HepG2 (cell line): Measurements from ENCODE around the gene RAB40C. TPM values are rescaled to one million over a fixed set of nuclear protein-coding genes. Genes with fewer than 3 reads are reported as not detected.

Source experiments
- ARNT2 ChIP-seq: sonication (generic); formaldehyde crosslinking; IDR thresholded peaks from 2 replicates; pipeline ENCODE4 v1.8.0; 2022; ENCODE audit warnings: mild to moderate bottlenecking, low read depth, missing genetic modification reagents, moderate library complexity
- DNMT1 ChIP-seq: sonication (generic); formaldehyde crosslinking; IDR thresholded peaks from 2 replicates; pipeline ENCODE4 v1.5.1; 2020; ENCODE audit warnings: mild to moderate bottlenecking, missing genetic modification reagents
- DR1 ChIP-seq: sonication (generic); formaldehyde crosslinking; IDR thresholded peaks from 2 replicates; pipeline ENCODE4 v1.8.0; 2021; ENCODE audit warnings: mild to moderate bottlenecking, missing genetic modification reagents, inconsistent platforms
- GZF1 ChIP-seq: sonication (generic); formaldehyde crosslinking; IDR thresholded peaks from 2 replicates; pipeline ENCODE4 v1.5.1; 2020; ENCODE audit warnings: mild to moderate bottlenecking, missing genetic modification reagents
- HDAC6 ChIP-seq: fragments of 200-600 bp; sonication (generic); IDR thresholded peaks from 2 replicates; pipeline ENCODE4 v1.7.0; 2017; ENCODE audit warnings: mild to moderate bottlenecking, antibody characterized with exemption, low read length, low read depth
- HNRNPL ChIP-seq: fragments of 200-400 bp; formaldehyde crosslinking; IDR thresholded peaks from 2 replicates; pipeline ENCODE4 v1.6.1; 2017; ENCODE audit warnings: mild to moderate bottlenecking, low read depth, low read length
- MEIS1 ChIP-seq: sonication (generic); formaldehyde crosslinking; IDR thresholded peaks from 2 replicates; pipeline ENCODE4 v1.9.0; 2021; ENCODE audit warnings: mild to moderate bottlenecking, missing genetic modification reagents, moderate library complexity, borderline replicate concordance
- PRDM15 ChIP-seq: sonication (generic); formaldehyde crosslinking; IDR thresholded peaks from 2 replicates; pipeline ENCODE4 v1.4.0; 2020; ENCODE audit warnings: missing genetic modification reagents
- REL ChIP-seq: sonication (generic); formaldehyde crosslinking; conservative IDR thresholded peaks from 2 replicates; pipeline ENCODE4 v1.8.0; 2022; ENCODE audit warnings: mild to moderate bottlenecking, missing genetic modification reagents, moderate library complexity
- SAP130 ChIP-seq: IDR thresholded peaks from 2 replicates; pipeline ENCODE4 v1.6.1; 2016; ENCODE audit warnings: low read depth
- TIGD3 ChIP-seq: sonication (generic); formaldehyde crosslinking; IDR thresholded peaks from 2 replicates; pipeline ENCODE4 v1.5.1; 2020; ENCODE audit warnings: mild to moderate bottlenecking, missing genetic modification reagents, borderline replicate concordance
- U2AF1 ChIP-seq: fragments of 200-400 bp; formaldehyde crosslinking; optimal IDR thresholded peaks from 2 replicates; pipeline ENCODE3; 2017; ENCODE audit warnings: mild to moderate bottlenecking, low read depth, low read length
- ZBTB46 ChIP-seq: sonication (generic); formaldehyde crosslinking; IDR thresholded peaks from 2 replicates; pipeline ENCODE4 v1.4.0; 2020; ENCODE audit warnings: mild to moderate bottlenecking, missing genetic modification reagents, borderline replicate concordance
- ZC3H13 ChIP-seq: sonication (generic); formaldehyde crosslinking; IDR thresholded peaks from 2 replicates; pipeline ENCODE4 v1.8.1; 2023; ENCODE audit warnings: mild to moderate bottlenecking, missing genetic modification reagents, moderate library complexity
- ZFP82 ChIP-seq: sonication (generic); formaldehyde crosslinking; IDR thresholded peaks from 2 replicates; pipeline ENCODE4 v1.5.1; 2020; ENCODE audit warnings: mild to moderate bottlenecking, missing genetic modification reagents, borderline replicate concordance
- ZNF274 ChIP-seq: sonication (generic); formaldehyde crosslinking; IDR thresholded peaks from 2 replicates; pipeline ENCODE4 v1.5.1; 2020; ENCODE audit warnings: mild to moderate bottlenecking, missing genetic modification reagents
- ZNF317 ChIP-seq: sonication (generic); formaldehyde crosslinking; IDR thresholded peaks from 2 replicates; pipeline ENCODE4 v1.5.0; 2020; ENCODE audit warnings: mild to moderate bottlenecking, missing genetic modification reagents
- ZNF33B ChIP-seq: sonication (generic); formaldehyde crosslinking; IDR thresholded peaks from 2 replicates; pipeline ENCODE4 v1.5.1; 2020; ENCODE audit warnings: mild to moderate bottlenecking, missing genetic modification reagents
- ZNF350 ChIP-seq: sonication (generic); formaldehyde crosslinking; IDR thresholded peaks from 2 replicates; pipeline ENCODE4 v1.4.0; 2020; ENCODE audit warnings: mild to moderate bottlenecking, low read depth, missing genetic modification reagents, borderline replicate concordance
- ZNF451 ChIP-seq: sonication (generic); formaldehyde crosslinking; IDR thresholded peaks from 2 replicates; pipeline ENCODE4 v1.5.0; 2020; ENCODE audit warnings: mild to moderate bottlenecking, missing genetic modification reagents
- ZNF547 ChIP-seq: sonication (generic); formaldehyde crosslinking; IDR thresholded peaks from 2 replicates; pipeline ENCODE4 v1.5.1; 2020; ENCODE audit warnings: mild to moderate bottlenecking, missing genetic modification reagents
- ZNF782 ChIP-seq: sonication (generic); formaldehyde crosslinking; IDR thresholded peaks from 2 replicates; pipeline ENCODE4 v1.4.0; 2020; ENCODE audit warnings: missing genetic modification reagents, mild to moderate bottlenecking, borderline replicate concordance
- polyA plus RNA-seq, 8 experiments: library from polyadenylated mRNA; depleted of rRNA in 3 of 8; stranded (reverse) in 7 of 8; unstranded in 1 of 8; fragments of >200 nt; fragmentation: Illumina TruSeq in 4 of 8; extraction: Trizol in 4 of 8; gene quantifications; 2 replicates each; pipeline versions ENCODE4 v1.2.1 to v1.2.3, GENCODE V29; 2011 to 2016; ENCODE audit warnings: low read depth in 4 of 8, missing spikeins in 1 of 8, mixed read lengths in 1 of 8; ENCODE audit not compliant: insufficient read depth in 1 of 8
- total RNA-seq, 5 experiments: library from RNA; depleted of rRNA; stranded (reverse); fragments of >200 nt; fragmentation: Illumina TruSeq; extraction: Trizol; gene quantifications; 2 replicates each; pipeline ENCODE4 v1.2.3, GENCODE V29; 2016; ENCODE audit warnings: low read depth in 1 of 5

The RAB40C gene
- total and polyA plus RNA-seq, 2 of the 13 experiments (the other 11 are each of a cell fraction or from before 2014, with no cell fraction given), result 7.7 to 11.5 TPM

- TF ChIP-seq MEIS1 (CRISPR knock-in tag), result no peak
- TF ChIP-seq DNMT1 (CRISPR knock-in tag), result no peak
- no peak for TF ChIP-seq ZNF317 (CRISPR knock-in tag)
- no peak for TF ChIP-seq REL (CRISPR knock-in tag)
- TF ChIP-seq U2AF1, result peak; percentile 13
- TF ChIP-seq ZC3H13, result 0 out of 2 replicates have a peak, but pooled peaks have one; percentile 13
- TF ChIP-seq ZNF547 (CRISPR knock-in tag), result 0 out of 2 replicates have a peak, but pooled peaks have one; percentile 16
- TF ChIP-seq HNRNPL, result peak; percentile 71; the same call in 1 of the 2 replicates
- 0 out of 2 replicates have a peak, but pooled peaks have one; percentile 17 for TF ChIP-seq ZNF350 (CRISPR knock-in tag)
- no peak for TF ChIP-seq HDAC6
- TF ChIP-seq ARNT2 (CRISPR knock-in tag), result 0 out of 2 replicates have a peak, but pooled peaks have one; percentile 38
- peak; percentile 61; the same call in 1 of the 2 replicates for TF ChIP-seq SAP130
- TF ChIP-seq ZNF274 (CRISPR knock-in tag), result peak; percentile 22
- no peak for TF ChIP-seq DR1 (CRISPR knock-in tag)
- 0 out of 2 replicates have a peak, but pooled peaks have one; percentile 26 for TF ChIP-seq GZF1 (CRISPR knock-in tag)
- TF ChIP-seq PRDM15 (CRISPR knock-in tag), result peak; percentile 67; the same call in 1 of the 2 replicates
- no peak for TF ChIP-seq ZNF33B
- no peak for TF ChIP-seq ZNF451 (CRISPR knock-in tag)
- TF ChIP-seq ZBTB46 (CRISPR knock-in tag), result no peak
- no peak for TF ChIP-seq ZFP82
- TF ChIP-seq ZNF782, result no peak
- TF ChIP-seq TIGD3 (CRISPR knock-in tag), result peak; percentile 54; the same call in 1 of the 2 replicates
These were observed 39.4 kb downstream of the RAB40C start (continued) for GRCh38 chr16:629185-629832.
